A549 (cell line): ENCODE results near the gene MPPED2. TPM values are rescaled to one million over a fixed set of nuclear protein-coding genes. Genes with fewer than 3 reads are reported as not detected.

Experiments used
- ATAC-seq, 2 experiments: fragments of 200-7000 bp in 1 of 2; fragments of >200 bp in 1 of 2; cut with Nextera tagmentation in 1 of 2; cut with Tn5 transposase in 1 of 2; 3 replicates each; pipeline versions ENCODE4 v1.8.0 to v1.9.1; 2018 to 2020; ENCODE audit warnings: mild to moderate bottlenecking in 1 of 2, moderate library complexity in 1 of 2
- CTCF ChIA-PET: fragments of 300-600 bp; sonication (Branson Sonifier 250); formaldehyde crosslinking; extraction: SDS; loops from one replicate; lab custom pipeline; 2021; ENCODE audit warnings: antibody characterized with exemption, inconsistent platforms; lab: Yijun Ruan, JAX
- POLR2A ChIA-PET: fragments of 350-600 bp; formaldehyde crosslinking; extraction: SDS; loops from one replicate; lab custom pipeline; 2021; ENCODE audit warnings: antibody characterized with exemption, inconsistent platforms; lab: Yijun Ruan, JAX
- DNase-seq, 2 experiments: peaks; one replicate each; pipeline versions ENCODE4 v3.0.0 to v3.0.0-alpha.2; 2011 to 2016; ENCODE audit warnings: low read depth in 1 of 2, low spot score in 1 of 2
- FAIRE-seq: peaks from 2 replicates; lab custom pipeline; 2011; peaks lifted over from hg19 to GRCh38; lab: Jason Lieb, UNC
- H3K27ac ChIP-seq, 2 experiments: fragments of >200 bp; sonication (Bioruptor Twin); formaldehyde crosslinking; 3 replicates each; pipeline ENCODE4 v1.5.1; 2016 to 2017
- H3K4me1 ChIP-seq: fragments of >200 bp; sonication (Bioruptor Twin); formaldehyde crosslinking; 3 replicates; pipeline ENCODE4 v1.6.1; 2016
- H3K4me2 ChIP-seq: fragments of >200 bp; sonication (Bioruptor Twin); formaldehyde crosslinking; 3 replicates; pipeline ENCODE4 v1.6.1; 2016
- H3K4me3 ChIP-seq: fragments of >200 bp; sonication (Bioruptor Twin); formaldehyde crosslinking; 3 replicates; pipeline ENCODE4 v1.5.1; 2016
- H3K9me3 ChIP-seq: fragments of >200 bp; sonication (Bioruptor Twin); formaldehyde crosslinking; 3 replicates; pipeline ENCODE4 v1.6.1; 2016
- BHLHE40 ChIP-seq: IDR thresholded peaks from 2 replicates; pipeline ENCODE4 v1.6.1; 2012; ENCODE audit warnings: low read depth, low read length, inconsistent platforms
- CTCF ChIP-seq: fragments of >200 bp; sonication (Bioruptor Twin); formaldehyde crosslinking; IDR thresholded peaks from 3 replicates; pipeline ENCODE4 v1.5.1; 2016
- E2F6 ChIP-seq: IDR thresholded peaks from 2 replicates; pipeline ENCODE4 v1.6.1; 2012; ENCODE audit warnings: low read depth, borderline replicate concordance
- EHF ChIP-seq: fragments of 250-450 bp; sonication (Bioruptor Pico); IDR thresholded peaks from 2 replicates; pipeline ENCODE4 v1.5.0; 2020; ENCODE audit warnings: mild to moderate bottlenecking
- EP300 ChIP-seq, 2 experiments: fragments of >200 bp; sonication (Bioruptor Twin); formaldehyde crosslinking; IDR thresholded peaks; 2 replicates in 1 of 2; 3 replicates in 1 of 2; pipeline ENCODE4 v1.6.1; 2016 to 2017
- ESRRA ChIP-seq: fragments of 150-350 bp; IDR thresholded peaks from 2 replicates; pipeline ENCODE4 v1.6.1; 2014; ENCODE audit warnings: mild to moderate bottlenecking, low read length, borderline replicate concordance
- FOSL2 ChIP-seq, 2 experiments: fragments of 450-650 bp in 1 of 2; fragments of >200 bp in 1 of 2; sonication (Bioruptor Twin) in 1 of 2; formaldehyde crosslinking; IDR thresholded peaks; 2 replicates each; pipeline versions ENCODE4 v1.5.0 to v1.6.1; 2016 to 2020; ENCODE audit warnings: mild to moderate bottlenecking in 1 of 2, moderate library complexity in 1 of 2
- GATA3 ChIP-seq: IDR thresholded peaks from 2 replicates; pipeline ENCODE4 v1.6.1; 2012; ENCODE audit warnings: borderline replicate concordance
- HDAC2 ChIP-seq: fragments of 200-600 bp; sonication (generic); IDR thresholded peaks from 2 replicates; pipeline ENCODE4 v1.6.1; 2016
- HOXA7 ChIP-seq: fragments of 250-450 bp; sonication (Bioruptor Pico); IDR thresholded peaks from 2 replicates; pipeline ENCODE4 v1.5.0; 2020; ENCODE audit warnings: mild to moderate bottlenecking, moderate library complexity
- HOXB13 ChIP-seq: fragments of 250-450 bp; sonication (Bioruptor Pico); IDR thresholded peaks from 2 replicates; pipeline ENCODE4 v1.5.0; 2020; ENCODE audit warnings: low read depth, mild to moderate bottlenecking, moderate library complexity
- KDM5A ChIP-seq: fragments of 200-600 bp; sonication (generic); IDR thresholded peaks from 2 replicates; pipeline ENCODE4 v1.6.1; 2016; ENCODE audit warnings: antibody characterized with exemption, mild to moderate bottlenecking
- MYC ChIP-seq: IDR thresholded peaks from 2 replicates; pipeline ENCODE4 v1.6.1; 2012; ENCODE audit warnings: mild to moderate bottlenecking, inconsistent platforms, low read length, improper control_type of control experiment, borderline replicate concordance
- NPAS2 ChIP-seq: fragments of 250-450 bp; sonication (Bioruptor Pico); IDR thresholded peaks from 2 replicates; pipeline ENCODE4 v1.8.0; 2022; ENCODE audit warnings: mild to moderate bottlenecking, moderate library complexity, borderline replicate concordance
- NR3C1 ChIP-seq: fragments of >200 bp; sonication (Bioruptor Twin); formaldehyde crosslinking; IDR thresholded peaks from 3 replicates; pipeline ENCODE4 v1.6.1; 2017
- POLR2AphosphoS2 ChIP-seq: conservative IDR thresholded peaks from 2 replicates; pipeline ENCODE4 v1.6.1; 2012; ENCODE audit warnings: low read length, improper control_type of control experiment, inconsistent platforms
- RAD21 ChIP-seq, 2 experiments: fragments of >200 bp in 1 of 2; sonication (Bioruptor Twin) in 1 of 2; formaldehyde crosslinking in 1 of 2; IDR thresholded peaks in 1 of 2; conservative IDR thresholded peaks in 1 of 2; 2 replicates in 1 of 2; 3 replicates in 1 of 2; pipeline ENCODE4 v1.6.1; 2012 to 2018; ENCODE audit warnings: inconsistent platforms in 1 of 2
- RFX5 ChIP-seq: fragments of 450-650 bp; IDR thresholded peaks from 2 replicates; pipeline ENCODE4 v1.7.1; 2014; ENCODE audit warnings: antibody characterized with exemption, mild to moderate bottlenecking, moderate library complexity
- RNF2 ChIP-seq: fragments of 200-600 bp; sonication (generic); IDR thresholded peaks from 2 replicates; pipeline ENCODE4 v1.6.1; 2016; ENCODE audit warnings: low read depth, mild to moderate bottlenecking, antibody characterized with exemption, moderate library complexity, borderline replicate concordance
- SMC3 ChIP-seq: fragments of >200 bp; sonication (Bioruptor Twin); formaldehyde crosslinking; IDR thresholded peaks from 3 replicates; pipeline ENCODE4 v1.6.1; 2018; ENCODE audit warnings: inconsistent platforms
- TP53 ChIP-seq: fragments of 250-450 bp; sonication (Bioruptor Pico); IDR thresholded peaks from 2 replicates; pipeline ENCODE4 v1.5.0; 2021; ENCODE audit warnings: mild to moderate bottlenecking, moderate library complexity
- ZNF302 ChIP-seq: fragments of 250-450 bp; sonication (Bioruptor Pico); IDR thresholded peaks from 2 replicates; pipeline ENCODE4 v1.9.0; 2021; ENCODE audit warnings: inconsistent platforms, mild to moderate bottlenecking, moderate library complexity
- ZSCAN20 ChIP-seq: fragments of 250-450 bp; sonication (Bioruptor Pico); IDR thresholded peaks from 2 replicates; pipeline ENCODE4 v1.8.0; 2022; ENCODE audit warnings: mild to moderate bottlenecking, moderate library complexity
- WGBS: methylation state at CpG from one replicate; pipeline ENCODE4 v1.1.6; 2017; ENCODE audit errors: missing lambda C conversion rate; 5-methylcytosine and 5-hydroxymethylcytosine counted together
- polyA plus RNA-seq, 4 experiments: library from polyadenylated mRNA; depleted of rRNA in 3 of 4; stranded (reverse); fragments of >200 nt; fragmentation: RNase III in 1 of 4; extraction: RNeasy Plus Mini Kit Qiagen cat#74134 plus additional on column Dnase treatment in 1 of 4; gene quantifications; 2 replicates in 3 of 4; 3 replicates in 1 of 4; pipeline ENCODE4 v1.2.3, GENCODE V29; 2011 to 2017
- TF ChIP-seq, protein P1 (sequence below): fragments of 250-450 bp; sonication (Bioruptor Pico); IDR thresholded peaks from 2 replicates; pipeline ENCODE4 v1.5.0; 2021; ENCODE audit warnings: mild to moderate bottlenecking, moderate library complexity, borderline replicate concordance

MPPED2 gene
- polyA plus RNA-seq, 2 of the 4 experiments (the other 2 are of a cell fraction) = not detected

DNA sequence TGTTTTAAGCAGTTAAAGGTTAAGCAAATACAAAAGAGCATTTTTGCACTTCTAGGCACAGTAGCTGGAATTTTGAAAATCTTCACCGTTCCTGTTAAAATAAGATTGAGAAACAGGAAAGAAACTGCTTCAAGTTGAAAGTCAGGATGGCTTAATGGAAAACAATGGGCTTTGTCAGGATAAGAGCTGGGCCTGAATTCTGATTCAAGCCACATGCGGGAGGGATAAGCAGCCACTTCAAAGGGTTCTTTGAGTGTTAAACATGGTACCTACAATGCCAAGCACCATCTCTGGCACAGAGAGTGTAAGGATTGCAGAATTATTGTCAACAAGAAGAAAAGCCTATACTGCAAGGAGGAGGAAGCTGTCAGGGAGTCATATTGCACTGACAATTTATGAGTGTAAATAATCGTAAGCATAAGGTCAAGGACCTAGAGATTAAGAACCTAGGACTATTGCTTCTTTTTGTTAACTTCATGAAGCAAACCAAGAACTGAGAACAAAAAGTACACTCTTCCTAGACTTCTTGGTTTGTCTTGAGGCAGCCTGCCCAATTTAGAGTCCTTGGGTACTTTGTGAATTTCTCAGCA is 32.5 kb downstream of the MPPED2 start:
- ChIA-PET POLR2A (no interaction called here), CTCF (interaction anchor here (1.5 kb wide), 1 partner anchor 14 kb away, joined by 4 read pairs; no protein-coding TSS in a partner anchor)
- no peak for ATAC-seq
- Histone ChIP-seq H3K4me2 (no peak overlapping the region), H3K4me3 (no peak overlapping the region), H3K9me3 (no peaks in the 10 kb centered on the region), H3K4me1 (no peaks in the 10 kb centered on the region)
- no peak for DNase-seq
- TF ChIP-seq TP53 (CRISPR knock-in tag) (no peak), ZNF302 (CRISPR knock-in tag) (no peak), ZSCAN20 (no peak), NR3C1 (no peak), KDM5A (no peak), NPAS2 (no peak), RNF2 (no peak), GATA3 (no peak), HDAC2 (no peak), RFX5 (no peak), CTCF (no peak), RAD21 (conservative IDR thresholded peaks at IDR 0.05 in 1 of 2, IDR thresholded peaks at IDR 0.05 in 1 of 2) (no peak), MYC (no peak), FOSL2 (IDR thresholded peaks at IDR 0.05) (no peak), FOSL2 (CRISPR knock-in tag; IDR thresholded peaks at IDR 0.05) (no peak), E2F6 (no peak)
- TF ChIP-seq, all 56 proteins: peak for 0
- WGBS = 43% methylated on average over 3 of the region's 3 CpGs
- no peak for FAIRE-seq
- no peak overlapping the region for H3K27ac ChIP-seq

- Histone ChIP-seq H3K4me1 (no peaks in the 10 kb centered on the region), H3K9me3 (no peaks in the 10 kb centered on the region), H3K27ac (no peak overlapping the region), H3K4me3 (no peak overlapping the region), H3K4me2 (no peak overlapping the region)
- 50% methylated on average over 5 of the region's 5 CpGs for WGBS
- TF ChIP-seq HOXA7 = no peak
- TF ChIP-seq BHLHE40 = no peak
- TF ChIP-seq ESRRA = no peak
- TF ChIP-seq TP53 (CRISPR knock-in tag) = no peak
- TF ChIP-seq HOXB13 (CRISPR knock-in tag) = no peak
- TF ChIP-seq ZSCAN20 = no peak
- no peak for TF ChIP-seq EHF (CRISPR knock-in tag)
- TF ChIP-seq EP300 (IDR thresholded peaks at IDR 0.05) = no peak
- no peak for TF ChIP-seq RAD21 (conservative IDR thresholded peaks at IDR 0.05 in 1 of 2, IDR thresholded peaks at IDR 0.05 in 1 of 2)
- TF ChIP-seq, protein P1, sequence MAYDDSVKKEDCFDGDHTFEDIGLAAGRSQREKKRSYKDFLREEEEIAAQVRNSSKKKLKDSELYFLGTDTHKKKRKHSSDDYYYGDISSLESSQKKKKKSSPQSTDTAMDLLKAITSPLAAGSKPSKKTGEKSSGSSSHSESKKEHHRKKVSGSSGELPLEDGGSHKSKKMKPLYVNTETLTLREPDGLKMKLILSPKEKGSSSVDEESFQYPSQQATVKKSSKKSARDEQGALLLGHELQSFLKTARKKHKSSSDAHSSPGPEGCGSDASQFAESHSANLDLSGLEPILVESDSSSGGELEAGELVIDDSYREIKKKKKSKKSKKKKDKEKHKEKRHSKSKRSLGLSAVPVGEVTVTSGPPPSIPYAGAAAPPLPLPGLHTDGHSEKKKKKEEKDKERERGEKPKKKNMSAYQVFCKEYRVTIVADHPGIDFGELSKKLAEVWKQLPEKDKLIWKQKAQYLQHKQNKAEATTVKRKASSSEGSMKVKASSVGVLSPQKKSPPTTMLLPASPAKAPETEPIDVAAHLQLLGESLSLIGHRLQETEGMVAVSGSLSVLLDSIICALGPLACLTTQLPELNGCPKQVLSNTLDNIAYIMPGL (CRISPR knock-in tag) = no peak
- no peak for TF ChIP-seq POLR2AphosphoS2
- no peak for TF ChIP-seq SMC3
- ChIA-PET CTCF (no interaction called here), POLR2A (no interaction called here)
- DNase-seq (no peak), FAIRE-seq (no peak), ATAC-seq (no peak)
Observed at GRCh38 chr11:30552839-30553238, 33.3 kb downstream of the MPPED2 start.
